PC-9 (cell line): ENCODE measurements around the gene REPS2. TPM values are rescaled to one million over a fixed set of nuclear protein-coding genes. Genes with fewer than 3 reads are reported as not detected.

Experiments used
- BruUV-seq: library from RNA; stranded (reverse); fragments of 400-500 nt; replicated peaks from 2 replicates; lab custom pipeline; 2021; lab: Mats Ljungman, UMichigan
- CTCF ChIA-PET: fragments of 300-600 bp; sonication (Branson Sonifier 250); formaldehyde crosslinking; loops from one replicate; lab custom pipeline; 2022; ENCODE audit warnings: antibody characterized with exemption; lab: Charles Lee
- POLR2A ChIA-PET: fragments of 300-600 bp; sonication (Branson Sonifier 250); formaldehyde crosslinking; loops from one replicate; lab custom pipeline; 2022; ENCODE audit warnings: antibody characterized with exemption; ENCODE audit not compliant: unreplicated experiment; lab: Charles Lee
- DNase-seq, 2 experiments: peaks; one replicate each; pipeline versions ENCODE4 v3.0.0 to v3.0.0-alpha.2; 2015 to 2022; ENCODE audit warnings: mixed read lengths in 1 of 2
- H2AFZ ChIP-seq: fragments of 200-600 bp; sonication (generic); 2 replicates; pipeline ENCODE4 v1.8.1; 2017; ENCODE audit warnings: antibody characterized with exemption
- H3F3A ChIP-seq: fragments of 200-600 bp; sonication (generic); 2 replicates; pipeline ENCODE4 v1.8.1; 2017; ENCODE audit warnings: antibody characterized with exemption, mild to moderate bottlenecking, low read depth; ENCODE audit not compliant: insufficient read depth
- H3K27ac ChIP-seq: fragments of 200-600 bp; sonication (generic); 2 replicates; pipeline ENCODE4 v1.6.1; 2016; ENCODE audit warnings: mixed run types
- H3K27me3 ChIP-seq: fragments of 200-600 bp; sonication (generic); 2 replicates; pipeline ENCODE4 v1.6.1; 2016; ENCODE audit warnings: low read depth, mixed run types; ENCODE audit not compliant: insufficient read depth
- H3K36me3 ChIP-seq: fragments of 200-600 bp; sonication (generic); 2 replicates; pipeline ENCODE4 v1.6.1; 2016; ENCODE audit warnings: low read depth, mixed run types
- H3K4me1 ChIP-seq: fragments of 200-600 bp; sonication (generic); replicated peaks from 2 replicates; pipeline ENCODE4 v1.6.1; 2016; ENCODE audit warnings: mixed run types; ENCODE audit not compliant: insufficient read depth
- H3K4me2 ChIP-seq: fragments of 200-600 bp; sonication (generic); 2 replicates; pipeline ENCODE4 v1.6.1; 2017; ENCODE audit warnings: mixed run types
- H3K4me3 ChIP-seq: fragments of 200-600 bp; sonication (generic); 2 replicates; pipeline ENCODE4 v1.6.1; 2016; ENCODE audit warnings: mixed run types
- H3K79me2 ChIP-seq: fragments of 200-600 bp; sonication (generic); 2 replicates; pipeline ENCODE4 v1.6.1; 2017; ENCODE audit warnings: low read depth, mixed run types
- H3K9me2 ChIP-seq: fragments of 200-600 bp; sonication (generic); 2 replicates; pipeline ENCODE4 v1.8.1; 2017; ENCODE audit warnings: mild to moderate bottlenecking; ENCODE audit not compliant: insufficient read depth
- H3K9me3 ChIP-seq: fragments of 200-600 bp; sonication (generic); 2 replicates; pipeline ENCODE4 v1.8.1; 2016; ENCODE audit warnings: low read depth; ENCODE audit not compliant: insufficient read depth
- H4K20me1 ChIP-seq: fragments of 200-600 bp; sonication (generic); 2 replicates; pipeline ENCODE4 v1.8.1; 2017; ENCODE audit not compliant: insufficient read depth
- CTCF ChIP-seq: fragments of 200-600 bp; sonication (generic); conservative IDR thresholded peaks from 2 replicates; pipeline ENCODE4 v1.6.1; 2017; ENCODE audit warnings: mixed run types, antibody characterized with exemption, mild to moderate bottlenecking, moderate library complexity
- EZH2 ChIP-seq: fragments of 200-600 bp; sonication (generic); IDR thresholded peaks from 2 replicates; pipeline ENCODE4 v1.8.0; 2017; ENCODE audit warnings: antibody characterized with exemption, low read depth
- intact Hi-C: fragments of 100-400 bp; cut with micrococcal nuclease; formaldehyde crosslinking; loops from one replicate; pipeline ENCODE4 v1.10.0; 2022; ENCODE audit not compliant: unreplicated experiment
- total RNA-seq: library from RNA; stranded (reverse); gene quantifications from 2 replicates; pipeline ENCODE4 v1.2.3, GENCODE V29; 2021

The REPS2 gene
- total RNA-seq, 1 experiment from 2014 or later = 29.2 TPM

- POLR2A ChIA-PET = no interaction called here
Observed at GRCh38 chrX:17030092-17030491, 83.6 kb downstream of the REPS2 start.

GRCh38 chrX:17030580-17031270 lies 84.3 kb downstream of the REPS2 start:
- no peak for DNase-seq
- intact Hi-C loops = no loop called here
- H3K4me1 ChIP-seq = no peaks in the 10 kb centered on the region
- H3K4me3 ChIP-seq = no peak overlapping the region
- no peak overlapping the region for H3K4me2 ChIP-seq
- H3K27ac ChIP-seq = no peak overlapping the region
- BruUV-seq = no TSS peak
- POLR2A ChIA-PET = interaction anchor here (0.6 kb wide), 1 partner anchor 661 kb away, joined by 4 read pairs; no protein-coding TSS in a partner anchor
- no peaks in the 10 kb centered on the region for H4K20me1 ChIP-seq
- no peak overlapping the region for H2AFZ ChIP-seq
- H3K79me2 ChIP-seq = no peaks in the 10 kb centered on the region
- H3K9me2 ChIP-seq = no peaks in the 10 kb centered on the region
- no peaks in the 10 kb centered on the region for H3K9me3 ChIP-seq
- H3K36me3 ChIP-seq = no peaks in the 10 kb centered on the region
- no peaks in the 10 kb centered on the region for H3F3A ChIP-seq
- TF ChIP-seq EZH2 = no peak
- TF ChIP-seq CTCF = no peak
- H3K27me3 ChIP-seq = no peaks in the 10 kb centered on the region
- CTCF ChIA-PET = no interaction called here

More at GRCh38 chrX:17030092-17030491, 83.6 kb downstream of the REPS2 start:
- Histone ChIP-seq H2AFZ (no peak overlapping the region), H4K20me1 (no peaks in the 10 kb centered on the region), H3K27me3 (no peaks in the 10 kb centered on the region), H3K4me1 (no peaks in the 10 kb centered on the region), H3K4me2 (no peak overlapping the region), H3K9me3 (no peaks in the 10 kb centered on the region), H3K27ac (no peak overlapping the region), H3F3A (no peaks in the 10 kb centered on the region), H3K9me2 (no peaks in the 10 kb centered on the region), H3K4me3 (no peak overlapping the region), H3K79me2 (no peaks in the 10 kb centered on the region), H3K36me3 (no peaks in the 10 kb centered on the region)
- DNase-seq = no peak
- intact Hi-C loops = no loop called here
- TF ChIP-seq CTCF = no peak
- no peak for TF ChIP-seq EZH2
- BruUV-seq = no TSS peak
- CTCF ChIA-PET = no interaction called here

- no peak overlapping the region for H3K27ac ChIP-seq
- no TSS peak for BruUV-seq
- TF ChIP-seq EZH2 (no peak), CTCF (no peak)
Observed at GRCh38 chrX:17031827-17032226, 85.4 kb downstream of the REPS2 start.

More at GRCh38 chrX:17031827-17032226, 85.4 kb downstream of the REPS2 start:
- CTCF ChIA-PET = no interaction called here
- H3K4me2 ChIP-seq = no peak overlapping the region
- H2AFZ ChIP-seq = no peak overlapping the region
- H3K9me2 ChIP-seq = no peaks in the 10 kb centered on the region
- no peaks in the 10 kb centered on the region for H3K9me3 ChIP-seq
- no peaks in the 10 kb centered on the region for H3K27me3 ChIP-seq
- no peaks in the 10 kb centered on the region for H3K36me3 ChIP-seq
- no peak for DNase-seq
- intact Hi-C loops = no loop called here
- POLR2A ChIA-PET = no interaction called here
- no peak overlapping the region for H3K4me3 ChIP-seq
- H3K79me2 ChIP-seq = no peaks in the 10 kb centered on the region
- H4K20me1 ChIP-seq = no peaks in the 10 kb centered on the region
- no peaks in the 10 kb centered on the region for H3F3A ChIP-seq
- no peaks in the 10 kb centered on the region for H3K4me1 ChIP-seq
